ENCODE results near the gene CNIH2. TPM values are rescaled to one million over a fixed set of nuclear protein-coding genes. Genes with fewer than 3 reads are reported as not detected.

CNIH2 gene
- total and polyA plus RNA-seq, 9 of the 15 experiments (the other 6 are each of a cell fraction or from before 2014, with no cell fraction given) = 0.26 to 0.89 (median 0.40) TPM; not detected in 4

DNA sequence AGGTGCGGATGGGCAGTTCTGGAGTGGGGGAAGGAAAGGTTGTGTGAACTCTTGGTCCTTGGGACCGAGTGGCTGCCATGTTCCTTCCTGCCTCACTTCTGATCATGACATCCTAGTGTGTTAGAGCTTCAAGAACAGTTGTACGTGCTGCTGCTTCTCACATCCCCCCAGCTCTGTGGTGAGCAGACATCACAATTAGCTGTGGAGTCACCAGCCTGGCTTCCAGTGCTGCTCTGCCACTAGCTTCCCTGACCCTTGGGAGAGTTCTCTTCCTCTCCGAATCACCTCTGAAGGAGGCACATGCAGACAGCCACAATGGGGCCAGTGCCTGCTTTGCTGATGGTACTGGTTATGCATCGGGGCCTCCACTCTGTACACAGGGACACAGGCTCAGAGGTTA lies 15.8 kb upstream of the CNIH2 start:
- Histone ChIP-seq H3K9me1 (ENCODE audit: control insufficient read depth, insufficient read depth, low read length) (no peaks in the 10 kb centered on the region), H3K27ac (ENCODE audit: extremely low read depth, low read depth, low read length) (no peak overlapping the region), H3K4me3 (no peak overlapping the region), H3K4me2 (ENCODE audit: insufficient read depth, low read length) (no peak overlapping the region), H2AFZ (ENCODE audit: low read depth, low read length) (no peak overlapping the region), H3K79me2 (ENCODE audit: control insufficient read depth, insufficient read depth, low read length) (peaks cover 19% of the 10 kb centered on the region), H4K20me1 (replicated peaks; ENCODE audit: control insufficient read depth, insufficient read depth, low read length) (no peaks in the 10 kb centered on the region; the same call in 1 of the 2 replicates), H3K36me3 (ENCODE audit: control insufficient read depth, insufficient read depth, low read length) (peaks cover 73% of the 10 kb centered on the region), H3K9me3 (replicated peaks; ENCODE audit: control insufficient read depth, insufficient read depth, low read depth, low read length) (no peaks in the 10 kb centered on the region), H3K27me3 (ENCODE audit: control insufficient read depth in 2 of 2, insufficient read depth in 2 of 2, low read length in 2 of 2) (no peaks in the 10 kb centered on the region), H3K9ac (ENCODE audit: insufficient read depth in 1 of 2, low read depth in 2 of 2, low read length in 2 of 2) (no peak overlapping the region), H3K4me1 (replicated peaks in 1 of 2; ENCODE audit: control insufficient read depth in 2 of 2, insufficient read depth in 2 of 2, low read length in 2 of 2) (peaks cover 3 to 39% of the 10 kb centered on the region in 2 experiments; a peak in 4 of 5 replicates)
- DNase-seq (ENCODE audit: extremely low read depth in 1 of 4, low spot score in 3 of 4) (no peak), FAIRE-seq (no peak), ATAC-seq (no peak)
- ChIA-PET POLR2A (interaction anchor here (0.8 to 1.7 kb wide), 2 partner anchors 24 to 27 kb away, joined by 4 to 5 read pairs; partner anchors contain the start of gene YIF1A), CTCF (ENCODE audit: low intra/inter-chr PET ratio) (interaction anchor here (0.9 kb wide), 1 partner anchor 39 kb away, joined by 4 read pairs; no protein-coding TSS in a partner anchor)
- in situ Hi-C loops (cut with MboI) (no loop called here), intact Hi-C loops (cut with micrococcal nuclease) (no loop called here)
- TF ChIP-seq ELF2 (CRISPR knock-in tag; IDR thresholded peaks at IDR 0.05) (no peak), NFE2L1 (tag; IDR thresholded peaks at IDR 0.05; ENCODE audit: borderline replicate concordance, low read depth) (no peak), NUFIP1 (IDR thresholded peaks at IDR 0.05; ENCODE audit: partially characterized antibody) (no peak)
- TF ChIP-seq, protein P1, sequence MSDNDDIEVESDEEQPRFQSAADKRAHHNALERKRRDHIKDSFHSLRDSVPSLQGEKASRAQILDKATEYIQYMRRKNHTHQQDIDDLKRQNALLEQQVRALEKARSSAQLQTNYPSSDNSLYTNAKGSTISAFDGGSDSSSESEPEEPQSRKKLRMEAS (CRISPR knock-in tag; IDR thresholded peaks at IDR 0.05) = no peak
- BruUV-seq (replicated peaks) = no TSS peak
- WGBS (ENCODE audit: insufficient coverage, low coverage, missing lambda C conversion rate) = 88% methylated on average over 5 of the region's 5 CpGs

DNA sequence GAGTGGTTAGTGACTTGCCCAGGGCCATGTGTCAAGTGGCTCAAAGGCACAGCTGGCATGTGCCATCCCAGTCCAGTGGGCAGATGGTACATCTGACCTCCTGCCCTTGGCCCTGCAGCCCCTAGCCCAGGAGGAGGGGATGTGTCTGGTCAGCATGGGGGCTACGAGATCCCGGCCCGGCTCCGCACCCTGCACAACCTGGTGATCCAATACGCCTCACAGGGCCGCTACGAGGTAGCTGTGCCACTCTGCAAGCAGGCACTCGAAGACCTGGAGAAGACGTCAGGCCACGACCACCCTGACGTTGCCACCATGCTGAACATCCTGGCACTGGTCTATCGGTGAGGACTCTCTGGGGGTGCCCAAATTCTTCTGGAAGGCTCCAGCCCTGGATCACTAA lies 15.3 kb upstream of the CNIH2 start:
- Histone ChIP-seq H3K27ac (ENCODE audit: extremely low read depth, low read depth, low read length) (no peak overlapping the region), H3K4me1 (replicated peaks in 1 of 2; ENCODE audit: control insufficient read depth in 2 of 2, insufficient read depth in 2 of 2, low read length in 2 of 2) (peaks cover 2 to 40% of the 10 kb centered on the region in 2 experiments; a peak in 3 of 5 replicates), H3K9ac (ENCODE audit: insufficient read depth in 1 of 2, low read depth in 2 of 2, low read length in 2 of 2) (no peak overlapping the region), H3K79me2 (ENCODE audit: control insufficient read depth, insufficient read depth, low read length) (peaks cover 17% of the 10 kb centered on the region), H3K36me3 (ENCODE audit: control insufficient read depth, insufficient read depth, low read length) (peaks cover 73% of the 10 kb centered on the region), H3K27me3 (ENCODE audit: control insufficient read depth in 2 of 2, insufficient read depth in 2 of 2, low read length in 2 of 2) (no peaks in the 10 kb centered on the region), H4K20me1 (replicated peaks; ENCODE audit: control insufficient read depth, insufficient read depth, low read length) (no peaks in the 10 kb centered on the region; the same call in 1 of the 2 replicates), H3K9me1 (ENCODE audit: control insufficient read depth, insufficient read depth, low read length) (no peaks in the 10 kb centered on the region), H3K4me3 (no peak overlapping the region), H3K9me3 (replicated peaks; ENCODE audit: control insufficient read depth, insufficient read depth, low read depth, low read length) (no peaks in the 10 kb centered on the region), H3K4me2 (ENCODE audit: insufficient read depth, low read length) (no peak overlapping the region), H2AFZ (ENCODE audit: low read depth, low read length) (no peak overlapping the region)
- ATAC-seq = no peak
- intact Hi-C loops (cut with micrococcal nuclease) (no loop called here), in situ Hi-C loops (cut with MboI) (no loop called here)
- no peak for FAIRE-seq
- ChIA-PET POLR2A (interaction anchor here (0.6 to 1.7 kb wide), 3 partner anchors 24 to 159 kb away, joined by 3 to 5 read pairs (median 4); partner anchors contain the start of gene YIF1A), CTCF (ENCODE audit: low intra/inter-chr PET ratio) (no interaction called here)
- 89% methylated on average over 10 of the region's 12 CpGs for WGBS (ENCODE audit: insufficient coverage, low coverage, missing lambda C conversion rate)
- peak; percentile 40; the same call in 1 of the 2 replicates for TF ChIP-seq RBFOX2 (IDR thresholded peaks at IDR 0.05; ENCODE audit: low read depth, low read length)
- TF ChIP-seq KDM1A (IDR thresholded peaks at IDR 0.05) = no peak
- DNase-seq (ENCODE audit: extremely low read depth in 1 of 4, low spot score in 3 of 4) = no peak
- no TSS peak for BruUV-seq (replicated peaks)

All from K562 (cell line).